Transverse colon (tissue), 4 donors: ENCODE data around the gene EGFR.

Source experiments
- EP300 ChIP-seq: sonication (generic); formaldehyde crosslinking; IDR thresholded peaks from one replicate; pipeline ENCODE4 v1.6.1; 2017; ENCODE audit warnings: antibody characterized with exemption, low read depth
- POLR2A ChIP-seq: fragments of 450-650 bp; IDR thresholded peaks from one replicate; pipeline ENCODE4 v1.6.1; 2016; ENCODE audit warnings: antibody characterized with exemption, mild to moderate bottlenecking, moderate library complexity
- POLR2AphosphoS5 ChIP-seq, 3 donors: sonication (generic); formaldehyde crosslinking; IDR thresholded peaks; one replicate each; pipeline ENCODE4 v1.6.1; 2016; ENCODE audit warnings: antibody characterized with exemption in 3 of 3
- TF ChIP-seq, protein P1 (sequence below), 5 experiments: fragments of 200-600 bp in 3 of 5; fragments of 450-650 bp in 2 of 5; sonication (generic) in 3 of 5; IDR thresholded peaks; 1 replicate in 2 of 5; 2 replicates in 3 of 5; pipeline ENCODE4 v1.5.1; 2016 to 2017; ENCODE audit warnings: antibody characterized with exemption in 5 of 5, inconsistent platforms in 3 of 5, mild to moderate bottlenecking in 2 of 5, moderate library complexity in 1 of 5

- TF ChIP-seq POLR2AphosphoS5 (IDR thresholded peaks at IDR 0.05) = peak in 2 of 3 donors; percentile 22 to 54
- TF ChIP-seq, protein P1, sequence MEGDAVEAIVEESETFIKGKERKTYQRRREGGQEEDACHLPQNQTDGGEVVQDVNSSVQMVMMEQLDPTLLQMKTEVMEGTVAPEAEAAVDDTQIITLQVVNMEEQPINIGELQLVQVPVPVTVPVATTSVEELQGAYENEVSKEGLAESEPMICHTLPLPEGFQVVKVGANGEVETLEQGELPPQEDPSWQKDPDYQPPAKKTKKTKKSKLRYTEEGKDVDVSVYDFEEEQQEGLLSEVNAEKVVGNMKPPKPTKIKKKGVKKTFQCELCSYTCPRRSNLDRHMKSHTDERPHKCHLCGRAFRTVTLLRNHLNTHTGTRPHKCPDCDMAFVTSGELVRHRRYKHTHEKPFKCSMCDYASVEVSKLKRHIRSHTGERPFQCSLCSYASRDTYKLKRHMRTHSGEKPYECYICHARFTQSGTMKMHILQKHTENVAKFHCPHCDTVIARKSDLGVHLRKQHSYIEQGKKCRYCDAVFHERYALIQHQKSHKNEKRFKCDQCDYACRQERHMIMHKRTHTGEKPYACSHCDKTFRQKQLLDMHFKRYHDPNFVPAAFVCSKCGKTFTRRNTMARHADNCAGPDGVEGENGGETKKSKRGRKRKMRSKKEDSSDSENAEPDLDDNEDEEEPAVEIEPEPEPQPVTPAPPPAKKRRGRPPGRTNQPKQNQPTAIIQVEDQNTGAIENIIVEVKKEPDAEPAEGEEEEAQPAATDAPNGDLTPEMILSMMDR (IDR thresholded peaks at IDR 0.05) = peak in 3 of 5 experiments; percentile 25 to 71 (median 52)
- TF ChIP-seq POLR2A = no peak
- TF ChIP-seq EP300 = no peak
These were observed 162.2 kb downstream of the EGFR start for GRCh38 chr7:55180963-55181542.
